ENCODE data around the gene RERG.

DNA sequence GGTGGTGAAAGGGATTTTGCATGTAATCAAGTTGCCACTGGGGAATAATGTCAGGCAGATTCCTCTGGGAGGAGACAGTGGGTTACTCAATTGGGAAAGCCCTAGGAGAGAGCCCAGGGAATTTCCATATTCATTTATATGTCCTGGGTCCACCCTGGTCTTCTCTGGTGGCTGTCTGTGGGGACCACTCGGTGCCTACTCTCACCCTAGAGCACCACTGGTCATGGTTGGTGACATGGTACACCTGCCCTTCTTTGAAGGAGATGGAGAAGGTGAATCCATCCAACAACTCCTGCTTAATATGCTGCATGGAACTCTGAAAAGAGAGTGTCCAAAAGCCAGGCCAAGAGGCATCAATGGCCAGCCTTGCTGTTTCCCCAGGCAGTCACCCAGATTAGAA is 12.8 kb upstream of the RERG start:
- TF ChIP-seq, protein P1, sequence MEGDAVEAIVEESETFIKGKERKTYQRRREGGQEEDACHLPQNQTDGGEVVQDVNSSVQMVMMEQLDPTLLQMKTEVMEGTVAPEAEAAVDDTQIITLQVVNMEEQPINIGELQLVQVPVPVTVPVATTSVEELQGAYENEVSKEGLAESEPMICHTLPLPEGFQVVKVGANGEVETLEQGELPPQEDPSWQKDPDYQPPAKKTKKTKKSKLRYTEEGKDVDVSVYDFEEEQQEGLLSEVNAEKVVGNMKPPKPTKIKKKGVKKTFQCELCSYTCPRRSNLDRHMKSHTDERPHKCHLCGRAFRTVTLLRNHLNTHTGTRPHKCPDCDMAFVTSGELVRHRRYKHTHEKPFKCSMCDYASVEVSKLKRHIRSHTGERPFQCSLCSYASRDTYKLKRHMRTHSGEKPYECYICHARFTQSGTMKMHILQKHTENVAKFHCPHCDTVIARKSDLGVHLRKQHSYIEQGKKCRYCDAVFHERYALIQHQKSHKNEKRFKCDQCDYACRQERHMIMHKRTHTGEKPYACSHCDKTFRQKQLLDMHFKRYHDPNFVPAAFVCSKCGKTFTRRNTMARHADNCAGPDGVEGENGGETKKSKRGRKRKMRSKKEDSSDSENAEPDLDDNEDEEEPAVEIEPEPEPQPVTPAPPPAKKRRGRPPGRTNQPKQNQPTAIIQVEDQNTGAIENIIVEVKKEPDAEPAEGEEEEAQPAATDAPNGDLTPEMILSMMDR (IDR thresholded peaks at IDR 0.05; ENCODE audit: extremely low read depth in 1 of 2, insufficient read depth in 1 of 2, low read depth in 1 of 2, low read length in 2 of 2): no peak
- TF ChIP-seq EZH2 (IDR thresholded peaks at IDR 0.05; ENCODE audit: borderline replicate concordance, low read depth, low read length, severe bottlenecking): no peak
- TF ChIP-seq, protein P2, sequence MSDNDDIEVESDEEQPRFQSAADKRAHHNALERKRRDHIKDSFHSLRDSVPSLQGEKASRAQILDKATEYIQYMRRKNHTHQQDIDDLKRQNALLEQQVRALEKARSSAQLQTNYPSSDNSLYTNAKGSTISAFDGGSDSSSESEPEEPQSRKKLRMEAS (IDR thresholded peaks at IDR 0.05; ENCODE audit: insufficient read depth, insufficient read length): no peak
- TF ChIP-seq POLR2AphosphoS5 (IDR thresholded peaks at IDR 0.05; ENCODE audit: insufficient read depth, low read depth, low read length): no peak
